WTC11 (cell line): ENCODE results near the gene UBR4.

Experiments
- AFF4 ChIP-seq: sonication (generic); formaldehyde crosslinking; IDR thresholded peaks from 2 replicates; pipeline ENCODE4 v1.8.1; 2023; ENCODE audit warnings: mild to moderate bottlenecking, missing genetic modification reagents, borderline replicate concordance
- FOXJ3 ChIP-seq: sonication (generic); formaldehyde crosslinking; IDR thresholded peaks from 2 replicates; pipeline ENCODE4 v1.9.0; 2021; ENCODE audit warnings: missing genetic modification reagents, mild to moderate bottlenecking, borderline replicate concordance
- JUN ChIP-seq: sonication (generic); formaldehyde crosslinking; IDR thresholded peaks from 2 replicates; pipeline ENCODE4 v1.8.0; 2023; ENCODE audit warnings: mild to moderate bottlenecking, missing genetic modification reagents
- MAX ChIP-seq: sonication (generic); formaldehyde crosslinking; IDR thresholded peaks from 2 replicates; pipeline ENCODE4 v1.8.0; 2022; ENCODE audit warnings: mild to moderate bottlenecking, missing genetic modification reagents
- NFE2L1 ChIP-seq: sonication (generic); formaldehyde crosslinking; IDR thresholded peaks from 2 replicates; pipeline ENCODE4 v1.8.1; 2023; ENCODE audit warnings: missing genetic modification reagents
- NR3C1 ChIP-seq: sonication (generic); formaldehyde crosslinking; conservative IDR thresholded peaks from 2 replicates; pipeline ENCODE4 v1.8.1; 2023; ENCODE audit warnings: low read depth, mild to moderate bottlenecking, missing genetic modification reagents
- TCF7 ChIP-seq: sonication (generic); formaldehyde crosslinking; IDR thresholded peaks from 2 replicates; pipeline ENCODE4 v1.8.0; 2022; ENCODE audit warnings: mild to moderate bottlenecking, low read depth, missing genetic modification reagents, moderate library complexity
- ZNF121 ChIP-seq: sonication (generic); formaldehyde crosslinking; IDR thresholded peaks from 2 replicates; pipeline ENCODE4 v1.8.0; 2023; ENCODE audit warnings: missing genetic modification reagents
- ZNF317 ChIP-seq: sonication (generic); formaldehyde crosslinking; IDR thresholded peaks from 2 replicates; pipeline ENCODE4 v1.8.1; 2023; ENCODE audit warnings: low read depth, mild to moderate bottlenecking, moderate library complexity, missing genetic modification reagents, borderline replicate concordance
- TF ChIP-seq, protein P1 (sequence below): fragments of 200-600 bp; IDR thresholded peaks from 2 replicates; pipeline ENCODE4 v1.8.0; 2022; ENCODE audit warnings: antibody characterized with exemption
- TF ChIP-seq, protein P2 (sequence below): sonication (generic); formaldehyde crosslinking; IDR thresholded peaks from 2 replicates; pipeline ENCODE4 v1.8.1; 2023; ENCODE audit warnings: mild to moderate bottlenecking, missing genetic modification reagents
- TF ChIP-seq, protein P3 (sequence below): sonication (generic); formaldehyde crosslinking; IDR thresholded peaks from 2 replicates; pipeline ENCODE4 v1.8.0; 2022; ENCODE audit warnings: mild to moderate bottlenecking, missing genetic modification reagents

DNA sequence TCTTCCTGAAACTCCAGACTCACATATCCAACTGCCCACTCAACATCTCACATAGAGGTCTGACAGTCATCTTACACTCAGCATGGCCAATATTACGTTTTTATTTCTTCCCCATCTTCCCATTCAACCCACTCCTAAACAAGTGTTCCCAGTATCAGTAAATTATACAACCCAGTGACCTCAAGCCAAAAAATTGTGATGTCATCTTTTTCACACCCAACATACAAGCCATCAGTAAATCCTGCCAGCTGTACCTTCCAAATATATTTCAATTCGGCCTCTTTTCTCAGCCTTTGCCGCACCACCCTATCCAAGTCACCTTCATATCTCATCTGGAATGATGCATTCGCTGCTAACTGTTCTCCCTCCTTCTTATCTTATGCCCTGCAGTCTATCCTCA, 19.6 kb downstream of the UBR4 start:
- TF ChIP-seq MAX (CRISPR knock-in tag), result no peak
- TF ChIP-seq ZNF121 (CRISPR knock-in tag), result no peak
- TF ChIP-seq, protein P1, sequence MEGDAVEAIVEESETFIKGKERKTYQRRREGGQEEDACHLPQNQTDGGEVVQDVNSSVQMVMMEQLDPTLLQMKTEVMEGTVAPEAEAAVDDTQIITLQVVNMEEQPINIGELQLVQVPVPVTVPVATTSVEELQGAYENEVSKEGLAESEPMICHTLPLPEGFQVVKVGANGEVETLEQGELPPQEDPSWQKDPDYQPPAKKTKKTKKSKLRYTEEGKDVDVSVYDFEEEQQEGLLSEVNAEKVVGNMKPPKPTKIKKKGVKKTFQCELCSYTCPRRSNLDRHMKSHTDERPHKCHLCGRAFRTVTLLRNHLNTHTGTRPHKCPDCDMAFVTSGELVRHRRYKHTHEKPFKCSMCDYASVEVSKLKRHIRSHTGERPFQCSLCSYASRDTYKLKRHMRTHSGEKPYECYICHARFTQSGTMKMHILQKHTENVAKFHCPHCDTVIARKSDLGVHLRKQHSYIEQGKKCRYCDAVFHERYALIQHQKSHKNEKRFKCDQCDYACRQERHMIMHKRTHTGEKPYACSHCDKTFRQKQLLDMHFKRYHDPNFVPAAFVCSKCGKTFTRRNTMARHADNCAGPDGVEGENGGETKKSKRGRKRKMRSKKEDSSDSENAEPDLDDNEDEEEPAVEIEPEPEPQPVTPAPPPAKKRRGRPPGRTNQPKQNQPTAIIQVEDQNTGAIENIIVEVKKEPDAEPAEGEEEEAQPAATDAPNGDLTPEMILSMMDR, result no peak
- no peak for TF ChIP-seq ZNF317 (CRISPR knock-in tag)
- TF ChIP-seq NFE2L1, result no peak
- TF ChIP-seq NR3C1, result no peak
- TF ChIP-seq, protein P2, sequence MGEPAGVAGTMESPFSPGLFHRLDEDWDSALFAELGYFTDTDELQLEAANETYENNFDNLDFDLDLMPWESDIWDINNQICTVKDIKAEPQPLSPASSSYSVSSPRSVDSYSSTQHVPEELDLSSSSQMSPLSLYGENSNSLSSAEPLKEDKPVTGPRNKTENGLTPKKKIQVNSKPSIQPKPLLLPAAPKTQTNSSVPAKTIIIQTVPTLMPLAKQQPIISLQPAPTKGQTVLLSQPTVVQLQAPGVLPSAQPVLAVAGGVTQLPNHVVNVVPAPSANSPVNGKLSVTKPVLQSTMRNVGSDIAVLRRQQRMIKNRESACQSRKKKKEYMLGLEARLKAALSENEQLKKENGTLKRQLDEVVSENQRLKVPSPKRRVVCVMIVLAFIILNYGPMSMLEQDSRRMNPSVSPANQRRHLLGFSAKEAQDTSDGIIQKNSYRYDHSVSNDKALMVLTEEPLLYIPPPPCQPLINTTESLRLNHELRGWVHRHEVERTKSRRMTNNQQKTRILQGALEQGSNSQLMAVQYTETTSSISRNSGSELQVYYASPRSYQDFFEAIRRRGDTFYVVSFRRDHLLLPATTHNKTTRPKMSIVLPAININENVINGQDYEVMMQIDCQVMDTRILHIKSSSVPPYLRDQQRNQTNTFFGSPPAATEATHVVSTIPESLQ (CRISPR knock-in tag), result no peak
- no peak for TF ChIP-seq FOXJ3 (CRISPR knock-in tag)
- TF ChIP-seq AFF4 (CRISPR knock-in tag), result no peak
- no peak for TF ChIP-seq JUN (CRISPR knock-in tag)
- TF ChIP-seq TCF7 (CRISPR knock-in tag), result no peak
- TF ChIP-seq, protein P3, sequence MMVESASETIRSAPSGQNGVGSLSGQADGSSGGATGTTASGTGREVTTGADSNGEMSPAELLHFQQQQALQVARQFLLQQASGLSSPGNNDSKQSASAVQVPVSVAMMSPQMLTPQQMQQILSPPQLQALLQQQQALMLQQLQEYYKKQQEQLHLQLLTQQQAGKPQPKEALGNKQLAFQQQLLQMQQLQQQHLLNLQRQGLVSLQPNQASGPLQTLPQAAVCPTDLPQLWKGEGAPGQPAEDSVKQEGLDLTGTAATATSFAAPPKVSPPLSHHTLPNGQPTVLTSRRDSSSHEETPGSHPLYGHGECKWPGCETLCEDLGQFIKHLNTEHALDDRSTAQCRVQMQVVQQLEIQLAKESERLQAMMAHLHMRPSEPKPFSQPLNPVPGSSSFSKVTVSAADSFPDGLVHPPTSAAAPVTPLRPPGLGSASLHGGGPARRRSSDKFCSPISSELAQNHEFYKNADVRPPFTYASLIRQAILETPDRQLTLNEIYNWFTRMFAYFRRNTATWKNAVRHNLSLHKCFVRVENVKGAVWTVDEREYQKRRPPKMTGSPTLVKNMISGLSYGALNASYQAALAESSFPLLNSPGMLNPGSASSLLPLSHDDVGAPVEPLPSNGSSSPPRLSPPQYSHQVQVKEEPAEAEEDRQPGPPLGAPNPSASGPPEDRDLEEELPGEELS (CRISPR knock-in tag), result no peak
